HepG2 (cell line): Measurements from ENCODE around the gene CRAT. TPM values are rescaled to one million over a fixed set of nuclear protein-coding genes. Genes with fewer than 3 reads are reported as not detected.
A peak's percentile ranks its signal among the peaks of the same experiment; 100 is the strongest.

Source experiments
- ARNT2 ChIP-seq: sonication (generic); formaldehyde crosslinking; IDR thresholded peaks from 2 replicates; pipeline ENCODE4 v1.8.0; 2022; ENCODE audit warnings: mild to moderate bottlenecking, low read depth, missing genetic modification reagents, moderate library complexity
- BRF2 ChIP-seq: sonication (generic); formaldehyde crosslinking; IDR thresholded peaks from 2 replicates; pipeline ENCODE4 v1.8.1; 2022; ENCODE audit warnings: mild to moderate bottlenecking, missing genetic modification reagents
- CAMTA2 ChIP-seq: sonication (generic); formaldehyde crosslinking; IDR thresholded peaks from 2 replicates; pipeline ENCODE4 v1.4.0; 2020; ENCODE audit warnings: mild to moderate bottlenecking, missing genetic modification reagents, borderline replicate concordance
- HIC2 ChIP-seq: sonication (generic); formaldehyde crosslinking; IDR thresholded peaks from 2 replicates; pipeline ENCODE4 v1.9.0; 2022; ENCODE audit warnings: low read depth, missing genetic modification reagents
- HNF1B ChIP-seq: sonication (generic); formaldehyde crosslinking; IDR thresholded peaks from 2 replicates; pipeline ENCODE4 v1.5.1; 2020; ENCODE audit warnings: mild to moderate bottlenecking, moderate library complexity, missing genetic modification reagents
- HNRNPH1 ChIP-seq: fragments of 200-400 bp; formaldehyde crosslinking; optimal IDR thresholded peaks from 2 replicates; pipeline ENCODE3; 2017; ENCODE audit warnings: mild to moderate bottlenecking, low read depth, low read length
- KMT2A ChIP-seq: sonication (generic); formaldehyde crosslinking; IDR thresholded peaks from 2 replicates; pipeline ENCODE4 v1.4.0; 2020; ENCODE audit warnings: missing genetic modification reagents
- MED8 ChIP-seq: sonication (generic); formaldehyde crosslinking; IDR thresholded peaks from 2 replicates; pipeline ENCODE4 v1.8.1; 2023; ENCODE audit warnings: mild to moderate bottlenecking, missing genetic modification reagents; ENCODE audit not compliant: insufficient replicate concordance
- MEIS1 ChIP-seq: sonication (generic); formaldehyde crosslinking; IDR thresholded peaks from 2 replicates; pipeline ENCODE4 v1.9.0; 2021; ENCODE audit warnings: mild to moderate bottlenecking, missing genetic modification reagents, moderate library complexity, borderline replicate concordance
- PREB ChIP-seq: sonication (generic); formaldehyde crosslinking; IDR thresholded peaks from 2 replicates; pipeline ENCODE4 v1.4.0; 2020; ENCODE audit warnings: missing genetic modification reagents
- RBM39 ChIP-seq: fragments of 200-400 bp; formaldehyde crosslinking; IDR thresholded peaks from one replicate; pipeline ENCODE4 v1.6.1; 2018; ENCODE audit warnings: antibody characterized with exemption, mild to moderate bottlenecking, low read depth, low read length; ENCODE audit not compliant: poor library complexity, severe bottlenecking
- SRSF4 ChIP-seq: fragments of 200-400 bp; formaldehyde crosslinking; IDR thresholded peaks from one replicate; pipeline ENCODE4 v1.6.1; 2018; ENCODE audit warnings: mild to moderate bottlenecking, low read depth, low read length, moderate library complexity; ENCODE audit not compliant: poor library complexity, severe bottlenecking
- SRY ChIP-seq: sonication (generic); formaldehyde crosslinking; IDR thresholded peaks from 2 replicates; pipeline ENCODE4 v1.8.0; 2022; ENCODE audit warnings: mild to moderate bottlenecking, missing genetic modification reagents
- TBX2 ChIP-seq: sonication (generic); formaldehyde crosslinking; IDR thresholded peaks from 2 replicates; pipeline ENCODE4 v1.5.0; 2020; ENCODE audit warnings: missing genetic modification reagents, mild to moderate bottlenecking, borderline replicate concordance
- THAP7 ChIP-seq: sonication (generic); formaldehyde crosslinking; IDR thresholded peaks from 2 replicates; pipeline ENCODE4 v1.8.1; 2023; ENCODE audit warnings: mild to moderate bottlenecking, missing genetic modification reagents
- ZBTB46 ChIP-seq: sonication (generic); formaldehyde crosslinking; IDR thresholded peaks from 2 replicates; pipeline ENCODE4 v1.4.0; 2020; ENCODE audit warnings: mild to moderate bottlenecking, missing genetic modification reagents, borderline replicate concordance
- ZNF10 ChIP-seq: sonication (generic); formaldehyde crosslinking; IDR thresholded peaks from 2 replicates; pipeline ENCODE4 v1.4.0; 2020; ENCODE audit warnings: mild to moderate bottlenecking, low read depth, missing genetic modification reagents, borderline replicate concordance
- ZNF12 ChIP-seq: sonication (generic); formaldehyde crosslinking; IDR thresholded peaks from 2 replicates; pipeline ENCODE4 v1.5.0; 2020; ENCODE audit warnings: missing genetic modification reagents
- ZNF230 ChIP-seq: sonication (generic); formaldehyde crosslinking; IDR thresholded peaks from 2 replicates; pipeline ENCODE4 v1.4.0; 2020; ENCODE audit warnings: mild to moderate bottlenecking, missing genetic modification reagents
- ZNF550 ChIP-seq: sonication (generic); formaldehyde crosslinking; IDR thresholded peaks from 2 replicates; pipeline ENCODE4 v1.4.0; 2020; ENCODE audit warnings: mild to moderate bottlenecking, missing genetic modification reagents, borderline replicate concordance
- ZZZ3 ChIP-seq: sonication (generic); formaldehyde crosslinking; IDR thresholded peaks from 2 replicates; pipeline ENCODE4 v1.4.0; 2020; ENCODE audit warnings: missing genetic modification reagents, mild to moderate bottlenecking, borderline replicate concordance
- polyA plus RNA-seq, 8 experiments: library from polyadenylated mRNA; depleted of rRNA in 3 of 8; stranded (reverse) in 7 of 8; unstranded in 1 of 8; fragments of >200 nt; fragmentation: Illumina TruSeq in 4 of 8; extraction: Trizol in 4 of 8; gene quantifications; 2 replicates each; pipeline versions ENCODE4 v1.2.1 to v1.2.3, GENCODE V29; 2011 to 2016; ENCODE audit warnings: low read depth in 4 of 8, missing spikeins in 1 of 8, mixed read lengths in 1 of 8; ENCODE audit not compliant: insufficient read depth in 1 of 8
- total RNA-seq, 5 experiments: library from RNA; depleted of rRNA; stranded (reverse); fragments of >200 nt; fragmentation: Illumina TruSeq; extraction: Trizol; gene quantifications; 2 replicates each; pipeline ENCODE4 v1.2.3, GENCODE V29; 2016; ENCODE audit warnings: low read depth in 1 of 5

Gene CRAT
- total and polyA plus RNA-seq, 2 of the 13 experiments (the other 11 are each of a cell fraction or from before 2014, with no cell fraction given) = 26.1 to 26.6 TPM

- TF ChIP-seq HIC2 (CRISPR knock-in tag) (peak; percentile 69; the same call in 1 of the 2 replicates), PREB (CRISPR knock-in tag) (no peak), THAP7 (no peak), CAMTA2 (no peak), SRSF4 (no peak), MEIS1 (CRISPR knock-in tag) (peak; percentile 44; the same call in 1 of the 2 replicates), ZZZ3 (no peak), KMT2A (CRISPR knock-in tag) (0 out of 2 replicates have a peak, but pooled peaks have one; percentile 41), SRY (CRISPR knock-in tag) (no peak), MED8 (no peak), HNRNPH1 (no peak), RBM39 (no peak), ZBTB46 (CRISPR knock-in tag) (no peak), HNF1B (CRISPR knock-in tag) (peak; percentile 86), ARNT2 (CRISPR knock-in tag) (no peak), ZNF230 (CRISPR knock-in tag) (peak; percentile 83), TBX2 (CRISPR knock-in tag) (peak; percentile 73), ZNF10 (CRISPR knock-in tag) (no peak), ZNF550 (CRISPR knock-in tag) (no peak), BRF2 (CRISPR knock-in tag) (no peak), ZNF12 (peak; percentile 43; the same call in 1 of the 2 replicates)
These were observed 46.1 kb downstream of the CRAT start (continued) for GRCh38 chr9:129064499-129064908.
